Spleen (tissue), 7 donors: ENCODE measurements around the gene MEX3B.

Source experiments
- CTCF ChIP-seq, 11 experiments: fragments of 200-600 bp in 7 of 11; fragments of 450-650 bp in 4 of 11; sonication (generic) in 4 of 11; IDR thresholded peaks in 8 of 11; conservative IDR thresholded peaks in 3 of 11; 1 replicate in 7 of 11; 2 replicates in 4 of 11; pipeline versions ENCODE4 v1.4.0 to v1.8.0; 2016 to 2021; ENCODE audit warnings: antibody characterized with exemption in 11 of 11, inconsistent platforms in 4 of 11, mild to moderate bottlenecking in 1 of 11
- POLR2A ChIP-seq, 3 donors: fragments of 450-650 bp; IDR thresholded peaks; one replicate each; pipeline ENCODE4 v1.5.1; 2017; ENCODE audit warnings: antibody characterized with exemption in 3 of 3, mild to moderate bottlenecking in 1 of 3
- POLR2AphosphoS5 ChIP-seq, 3 donors: sonication (generic); formaldehyde crosslinking; IDR thresholded peaks; one replicate each; pipeline ENCODE4 v1.5.1; 2017; ENCODE audit warnings: antibody characterized with exemption in 3 of 3
- donor health status: DM: no; HTN: no; CAD: no; lungs with moderate emphysema.
- donor health status: DM: no; HTN: no; CAD: no.
- donor health status: DM: no; HTN: no; CAD: no.

GRCh38 chr15:82052751-82053150, 6.9 kb upstream of the MEX3B start:
- no peak for TF ChIP-seq POLR2A (IDR thresholded peaks at IDR 0.05)
- no peak for TF ChIP-seq CTCF (IDR thresholded peaks at IDR 0.05 in 8 of 11, conservative IDR thresholded peaks at IDR 0.05 in 3 of 11)
- no peak for TF ChIP-seq POLR2AphosphoS5 (IDR thresholded peaks at IDR 0.05)
